DND-41 (cell line): ENCODE measurements around the gene CNTNAP5.

Source experiments
- CTCF ChIP-seq: IDR thresholded peaks from 2 replicates; pipeline ENCODE4 v1.5.1; 2012; ENCODE audit warnings: borderline replicate concordance, low read length, moderate library complexity, mild to moderate bottlenecking; ENCODE audit not compliant: poor library complexity, severe bottlenecking; ENCODE audit errors: extremely low read depth
- EZH2 ChIP-seq: IDR thresholded peaks from 3 replicates; pipeline ENCODE4 v1.6.1; 2012; ENCODE audit warnings: borderline replicate concordance, low read depth, mild to moderate bottlenecking, moderate library complexity, low read length, inconsistent platforms; ENCODE audit not compliant: severe bottlenecking

DNA sequence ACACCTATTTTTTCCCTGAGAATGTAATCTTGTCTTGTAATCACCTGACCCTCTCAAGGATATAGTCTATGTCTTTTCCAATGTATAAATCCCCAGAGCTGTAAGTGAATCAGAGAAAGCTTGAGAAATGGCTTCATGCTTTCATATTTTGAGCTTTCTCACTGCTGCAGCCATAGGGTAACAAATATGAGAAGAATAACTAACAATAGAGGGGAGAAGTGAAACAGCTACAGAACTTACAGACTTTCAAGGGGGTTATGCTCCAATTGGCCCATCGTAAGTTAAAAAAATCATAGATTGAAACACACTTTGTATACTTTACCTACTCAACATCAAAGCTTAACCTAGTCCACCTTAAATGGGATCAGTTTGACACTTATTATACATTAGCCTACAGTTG is 111.0 kb downstream of the CNTNAP5 start:
- TF ChIP-seq CTCF (no peak), EZH2 (no peak)
